D721Med (cell line): ENCODE results near the gene COL4A1.

Experiments used
- DNase-seq: peaks from one replicate; pipeline ENCODE4 v3.0.0; 2011; ENCODE audit warnings: low spot score; ENCODE audit not compliant: insufficient read length
- FAIRE-seq: peaks from 2 replicates; lab custom pipeline; 2011; peaks lifted over from hg19 to GRCh38; lab: Jason Lieb, UNC
- CTCF ChIP-seq: IDR thresholded peaks from 2 replicates; pipeline ENCODE4 v1.5.1; 2012; ENCODE audit warnings: mild to moderate bottlenecking, control low read depth; ENCODE audit not compliant: insufficient read depth; ENCODE audit errors: missing control alignments

COL4A1 gene

GRCh38 chr13:110185696-110186095 is 121.3 kb downstream of the COL4A1 start:
- TF ChIP-seq CTCF = no peak
- DNase-seq (no peak), FAIRE-seq (no peak)

- no peak for TF ChIP-seq CTCF
- FAIRE-seq = no peak
- DNase-seq = peak; percentile 57
Measured at GRCh38 chr13:110183910-110184309, 123.0 kb downstream of the COL4A1 start.

GRCh38 chr13:110182461-110182860 is 124.5 kb downstream of the COL4A1 start:
- TF ChIP-seq CTCF = no peak
- no peak for DNase-seq
- no peak for FAIRE-seq

GRCh38 chr13:110182003-110182402 is 125.0 kb downstream of the COL4A1 start:
- TF ChIP-seq CTCF = no peak
- FAIRE-seq = no peak
- DNase-seq = no peak

GRCh38 chr13:110179857-110180147 is 127.2 kb downstream of the COL4A1 start:
- no peak for FAIRE-seq
- no peak for DNase-seq
- TF ChIP-seq CTCF = no peak

- TF ChIP-seq CTCF = no peak
- DNase-seq (no peak), FAIRE-seq (no peak)
Measured at GRCh38 chr13:110179116-110179856, 127.7 kb downstream of the COL4A1 start.

- TF ChIP-seq CTCF = no peak
- no peak for FAIRE-seq
- DNase-seq = no peak
Measured at GRCh38 chr13:110177790-110178189, 129.2 kb downstream of the COL4A1 start.
